CD4-positive, alpha-beta T cell (primary cell): ENCODE results near the gene FBXO7. TPM values are rescaled to one million over a fixed set of nuclear protein-coding genes. Genes with fewer than 3 reads are reported as not detected.

Source experiments
- ATAC-seq: fragments of 200-7000 bp; cut with Tn5 transposase; one replicate; pipeline ENCODE4 v1.10.0; 2022; ENCODE audit warnings: mild to moderate bottlenecking; ENCODE audit not compliant: poor library complexity
- CTCF ChIA-PET: fragments of 350-600 bp; sonication (Branson Sonifier 250); formaldehyde crosslinking; loops from one replicate; lab custom pipeline; 2021; ENCODE audit warnings: antibody characterized with exemption, inconsistent platforms; lab: Charles Lee
- POLR2A ChIA-PET: fragments of 350-600 bp; sonication (Branson Sonifier 250); formaldehyde crosslinking; loops from one replicate; lab custom pipeline; 2021; ENCODE audit warnings: antibody characterized with exemption, inconsistent platforms; lab: Charles Lee
- DNase-seq, 14 experiments: peaks; one replicate each; pipeline ENCODE4 v3.0.0-alpha.2; 2013 to 2020; ENCODE audit warnings: mixed read lengths in 2 of 14
- H3K27ac ChIP-seq, 2 donors: one replicate each; pipeline versions ENCODE4 v1.5.1 to v1.7.0; 2013; ENCODE audit warnings: low read length in 2 of 2, low read depth in 1 of 2, mild to moderate bottlenecking in 1 of 2
- H3K27me3 ChIP-seq, 2 experiments: 1 replicate in 1 of 2; 2 replicates in 1 of 2; pipeline versions ENCODE4 v1.6.1 to v1.7.0; 2013; ENCODE audit warnings: low read length in 2 of 2, control low read depth in 1 of 2, mild to moderate bottlenecking in 1 of 2, moderate library complexity in 1 of 2; ENCODE audit not compliant: insufficient read depth in 2 of 2, control insufficient read depth in 1 of 2
- H3K36me3 ChIP-seq: one replicate; pipeline ENCODE4 v1.6.1; 2013; ENCODE audit warnings: low read length, control low read depth; ENCODE audit not compliant: insufficient read depth
- H3K4me1 ChIP-seq: one replicate; pipeline ENCODE4 v1.6.1; 2013; ENCODE audit warnings: low read length, control low read depth; ENCODE audit not compliant: insufficient read depth
- H3K4me3 ChIP-seq: one replicate; pipeline ENCODE4 v1.5.1; 2013; ENCODE audit warnings: mild to moderate bottlenecking, low read length, moderate library complexity
- H3K9me3 ChIP-seq, 2 experiments: 1 replicate in 1 of 2; 2 replicates in 1 of 2; pipeline versions ENCODE4 v1.6.1 to v1.7.0; 2013; ENCODE audit warnings: low read length in 2 of 2, mild to moderate bottlenecking in 2 of 2, control low read depth in 1 of 2, moderate library complexity in 1 of 2; ENCODE audit not compliant: control insufficient read depth in 1 of 2, insufficient read depth in 1 of 2
- H3K27ac Mint-ChIP-seq: one replicate; pipeline ENCODE4 v1.8.0; 2020; ENCODE audit warnings: mixed read lengths
- H3K27me3 Mint-ChIP-seq: one replicate; pipeline ENCODE4 v1.8.0; 2021; ENCODE audit warnings: mixed read lengths
- H3K36me3 Mint-ChIP-seq: one replicate; pipeline ENCODE4 v1.8.0; 2021; ENCODE audit warnings: low read depth, mixed read lengths
- H3K4me1 Mint-ChIP-seq: one replicate; pipeline ENCODE4 v1.8.0; 2021; ENCODE audit warnings: low read depth, mixed read lengths
- H3K4me3 Mint-ChIP-seq: one replicate; pipeline ENCODE4 v1.8.0; 2020; ENCODE audit warnings: mild to moderate bottlenecking, mixed read lengths
- H3K9me3 Mint-ChIP-seq: one replicate; pipeline ENCODE4 v1.8.0; 2020; ENCODE audit warnings: mixed read lengths
- intact Hi-C, 2 experiments: fragments of 100-400 bp; cut with DNase I in 1 of 2; cut with micrococcal nuclease in 1 of 2; formaldehyde crosslinking; loops; one replicate each; pipeline versions ENCODE4 v1.15.1 to v1.9.0; 2023 to 2025; cut with DNase I, micrococcal nuclease
- total RNA-seq, 174 experiments: library from RNA in 2 of 174; stranded (reverse) in 2 of 174; gene quantifications; one replicate each; pipeline ENCODE4 v1.2.3 and lab custom pipeline; 2021 to 2026
- TF ChIP-seq, protein P1 (sequence below): fragments of 200-600 bp; IDR thresholded peaks from one replicate; pipeline ENCODE4 v1.8.0; 2022; ENCODE audit warnings: antibody characterized with exemption, mild to moderate bottlenecking

The FBXO7 gene
- total RNA-seq, 2 experiments from 2014 or later, result 161 to 169 TPM

DNA sequence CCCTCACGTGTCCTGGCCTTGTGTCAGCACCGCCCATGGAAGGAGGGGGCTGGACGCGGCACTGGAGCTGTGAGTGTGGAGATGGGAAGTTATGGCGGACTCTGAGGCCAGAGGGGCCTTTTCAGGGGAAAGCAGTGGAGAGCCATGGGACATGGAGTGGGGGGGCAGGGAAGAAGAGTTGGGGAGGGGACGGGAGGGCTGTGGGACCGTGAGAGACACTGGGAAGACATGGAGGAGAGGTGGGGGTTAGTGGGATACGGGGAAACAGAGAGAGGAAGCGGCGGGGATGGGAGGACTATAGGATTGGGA lies 58.2 kb downstream of the FBXO7 start:
- no peak overlapping the region for H3K4me3 ChIP-seq
- Mint-ChIP-seq H3K9me3 (no peaks in the 10 kb centered on the region), H3K27ac (no peak overlapping the region), H3K27me3 (peaks cover 7% of the 10 kb centered on the region), H3K36me3 (no peaks in the 10 kb centered on the region), H3K4me3 (no peak overlapping the region), H3K4me1 (no peaks in the 10 kb centered on the region)
- H3K27ac ChIP-seq, result no peak overlapping the region
- peaks cover 0 to 8% of the 10 kb centered on the region in 2 experiments for H3K27me3 ChIP-seq
- no peaks in the 10 kb centered on the region for H3K9me3 ChIP-seq
- TF ChIP-seq, protein P1, sequence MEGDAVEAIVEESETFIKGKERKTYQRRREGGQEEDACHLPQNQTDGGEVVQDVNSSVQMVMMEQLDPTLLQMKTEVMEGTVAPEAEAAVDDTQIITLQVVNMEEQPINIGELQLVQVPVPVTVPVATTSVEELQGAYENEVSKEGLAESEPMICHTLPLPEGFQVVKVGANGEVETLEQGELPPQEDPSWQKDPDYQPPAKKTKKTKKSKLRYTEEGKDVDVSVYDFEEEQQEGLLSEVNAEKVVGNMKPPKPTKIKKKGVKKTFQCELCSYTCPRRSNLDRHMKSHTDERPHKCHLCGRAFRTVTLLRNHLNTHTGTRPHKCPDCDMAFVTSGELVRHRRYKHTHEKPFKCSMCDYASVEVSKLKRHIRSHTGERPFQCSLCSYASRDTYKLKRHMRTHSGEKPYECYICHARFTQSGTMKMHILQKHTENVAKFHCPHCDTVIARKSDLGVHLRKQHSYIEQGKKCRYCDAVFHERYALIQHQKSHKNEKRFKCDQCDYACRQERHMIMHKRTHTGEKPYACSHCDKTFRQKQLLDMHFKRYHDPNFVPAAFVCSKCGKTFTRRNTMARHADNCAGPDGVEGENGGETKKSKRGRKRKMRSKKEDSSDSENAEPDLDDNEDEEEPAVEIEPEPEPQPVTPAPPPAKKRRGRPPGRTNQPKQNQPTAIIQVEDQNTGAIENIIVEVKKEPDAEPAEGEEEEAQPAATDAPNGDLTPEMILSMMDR, result no peak
- ATAC-seq (no peak), DNase-seq (no peak)
- H3K4me1 ChIP-seq, result peaks cover 4% of the 10 kb centered on the region
- CTCF ChIA-PET, result no interaction called here
- intact Hi-C loops, result no loop called here
- POLR2A ChIA-PET, result no interaction called here
- no peaks in the 10 kb centered on the region for H3K36me3 ChIP-seq

DNA sequence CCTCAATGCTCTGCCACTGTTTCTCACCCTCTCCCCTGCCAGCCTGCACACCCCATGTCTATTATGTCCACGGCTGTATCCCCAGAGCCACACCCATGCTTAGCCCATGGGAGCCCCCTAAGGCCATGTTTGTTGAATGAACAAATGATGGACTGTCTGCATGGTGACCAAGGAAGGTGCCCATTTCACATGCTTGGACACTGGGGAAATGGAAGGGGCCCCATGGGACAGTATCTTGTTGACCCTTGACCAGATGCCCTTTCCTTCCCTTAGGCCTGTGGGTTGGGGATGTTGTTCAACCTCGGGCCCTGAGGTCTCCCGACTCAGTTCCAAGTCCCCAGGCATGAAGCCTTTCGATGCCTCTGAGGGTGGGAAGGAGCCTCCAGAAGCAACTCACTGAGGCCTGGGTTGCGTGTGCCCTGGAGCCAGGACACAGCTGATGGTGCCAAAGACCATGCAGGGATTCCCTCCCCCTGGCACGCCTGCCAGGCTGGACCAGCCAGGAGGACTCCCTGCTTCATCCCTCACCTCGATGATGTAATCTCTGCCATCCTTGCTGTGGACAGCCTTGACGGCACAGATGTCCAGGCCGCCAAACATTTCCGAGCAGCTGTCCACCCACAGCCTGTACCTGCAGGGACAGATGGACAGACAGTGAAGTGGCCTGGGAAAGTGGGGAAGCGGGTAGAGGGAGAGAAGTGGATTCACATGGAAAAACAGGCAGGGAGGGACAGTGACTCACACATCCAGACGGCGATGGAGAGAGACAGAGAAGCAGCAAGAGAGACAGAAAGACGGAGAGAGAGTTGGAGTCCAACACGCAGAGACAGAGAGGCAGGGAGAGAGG lies 58.9 kb downstream of the FBXO7 start:
- no peak overlapping the region for H3K4me3 Mint-ChIP-seq
- Histone ChIP-seq H3K4me1 (peaks cover 4% of the 10 kb centered on the region), H3K36me3 (no peaks in the 10 kb centered on the region), H3K27ac (no peak overlapping the region), H3K4me3 (no peak overlapping the region), H3K9me3 (no peaks in the 10 kb centered on the region), H3K27me3 (peaks cover 0 to 8% of the 10 kb centered on the region in 2 experiments)
- H3K36me3 Mint-ChIP-seq, result no peaks in the 10 kb centered on the region
- DNase-seq (no peak), ATAC-seq (no peak)
- H3K9me3 Mint-ChIP-seq, result no peaks in the 10 kb centered on the region
- H3K27ac Mint-ChIP-seq, result no peak overlapping the region
- H3K4me1 Mint-ChIP-seq, result no peaks in the 10 kb centered on the region
- ChIA-PET POLR2A (no interaction called here), CTCF (no interaction called here)
- peaks cover 7% of the 10 kb centered on the region for H3K27me3 Mint-ChIP-seq
- intact Hi-C loops, result no loop called here
- TF ChIP-seq, protein P1, result no peak

DNA sequence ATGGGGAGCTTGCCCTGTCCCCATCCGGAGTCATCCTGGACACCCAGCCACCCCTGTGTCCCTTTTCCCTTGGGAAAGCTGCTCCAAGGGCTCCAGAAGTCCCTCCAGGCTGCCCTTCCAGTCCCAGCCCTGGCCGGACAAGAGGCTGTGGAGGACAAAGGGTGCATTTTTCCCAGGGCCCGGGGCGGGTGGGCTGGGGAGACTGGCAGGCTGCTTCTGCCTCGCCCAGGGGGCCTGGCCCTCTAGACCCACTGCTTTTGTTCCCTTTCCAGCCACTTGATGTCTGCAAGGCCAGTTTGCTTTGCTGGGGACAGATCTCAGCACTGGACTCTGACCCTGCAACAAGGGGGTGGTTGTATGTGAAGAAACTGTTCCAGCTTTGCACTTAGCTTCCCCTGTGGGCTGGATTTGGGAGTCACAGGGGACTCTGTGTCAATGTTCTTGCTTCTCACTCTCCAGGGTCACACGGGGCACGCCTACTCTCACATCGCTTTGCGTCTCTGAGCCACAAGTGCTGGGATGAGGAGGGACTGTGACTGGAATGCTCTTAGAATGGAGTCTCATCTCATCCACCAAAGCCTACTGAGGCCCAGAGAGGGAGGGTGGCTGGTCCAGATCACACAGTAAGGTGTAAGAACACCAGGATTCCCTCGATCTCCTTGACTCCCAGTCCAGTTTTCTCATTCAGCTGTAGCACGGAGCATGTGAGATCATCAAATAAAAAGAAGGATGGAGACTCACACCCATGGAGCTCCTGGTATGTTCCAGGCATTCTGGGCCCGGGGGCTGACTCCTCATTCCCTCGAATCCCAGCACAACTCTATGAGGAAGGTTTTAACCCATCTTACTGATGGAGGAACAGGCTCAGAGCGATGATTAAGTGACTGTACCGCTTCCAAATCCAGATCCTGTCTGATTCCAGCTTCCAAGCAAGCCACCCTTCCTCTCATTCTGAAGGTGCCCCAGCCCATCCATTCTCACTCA lies 59.9 kb downstream of the FBXO7 start:
- ATAC-seq (no peak), DNase-seq (no peak)
- no peak overlapping the region for H3K4me3 ChIP-seq
- H3K27ac Mint-ChIP-seq, result no peak overlapping the region
- H3K36me3 Mint-ChIP-seq, result no peaks in the 10 kb centered on the region
- H3K27ac ChIP-seq, result no peak overlapping the region
- no peaks in the 10 kb centered on the region for H3K9me3 Mint-ChIP-seq
- TF ChIP-seq, protein P1, result no peak
- H3K4me1 ChIP-seq, result no peaks in the 10 kb centered on the region
- H3K4me3 Mint-ChIP-seq, result no peak overlapping the region
- peaks cover 7% of the 10 kb centered on the region for H3K27me3 Mint-ChIP-seq
- H3K36me3 ChIP-seq, result no peaks in the 10 kb centered on the region
- peaks cover 0 to 8% of the 10 kb centered on the region in 2 experiments for H3K27me3 ChIP-seq
- intact Hi-C loops, result no loop called here
- no peaks in the 10 kb centered on the region for H3K9me3 ChIP-seq
- no peaks in the 10 kb centered on the region for H3K4me1 Mint-ChIP-seq
- CTCF ChIA-PET, result no interaction called here
- POLR2A ChIA-PET, result no interaction called here
